ENCODE measurements around the gene PDCD1.
"Not testable (repeated sequence)": the region's sequence is repeated elsewhere in the genome, so short reads cannot be mapped to it uniquely, and the experiment has no call there.

PDCD1 gene

GRCh38 chr2:241877989-241878970 lies 19.6 kb upstream of the PDCD1 start:
- DNase-seq (ENCODE audit: low spot score) = peak; percentile 60

DNA sequence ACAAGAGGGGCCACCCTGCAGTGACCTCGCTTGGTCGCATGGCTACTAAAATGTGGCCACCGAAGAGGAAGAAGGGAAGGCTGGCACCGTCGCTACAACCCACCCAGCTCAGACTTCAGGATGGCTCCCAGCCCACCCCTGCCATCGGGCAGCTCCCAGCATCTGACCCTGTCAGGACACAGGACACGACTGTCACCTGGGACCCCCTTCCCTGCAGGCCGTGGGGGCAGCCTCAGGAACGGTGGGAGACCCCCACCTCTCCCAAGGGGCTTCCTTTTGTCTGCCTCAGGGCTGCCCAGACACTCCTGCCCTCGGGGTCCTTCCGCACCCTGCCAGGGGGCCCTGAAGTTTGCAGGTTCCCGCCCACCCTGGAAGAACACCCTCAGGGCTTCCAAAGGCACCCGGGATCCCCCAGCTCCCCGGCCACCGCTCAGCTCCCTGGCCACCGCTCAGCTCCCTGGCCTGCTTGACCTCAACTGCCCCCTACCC lies 18.5 kb upstream of the PDCD1 start:
- DNase-seq (ENCODE audit: low spot score) = no peak

DNA sequence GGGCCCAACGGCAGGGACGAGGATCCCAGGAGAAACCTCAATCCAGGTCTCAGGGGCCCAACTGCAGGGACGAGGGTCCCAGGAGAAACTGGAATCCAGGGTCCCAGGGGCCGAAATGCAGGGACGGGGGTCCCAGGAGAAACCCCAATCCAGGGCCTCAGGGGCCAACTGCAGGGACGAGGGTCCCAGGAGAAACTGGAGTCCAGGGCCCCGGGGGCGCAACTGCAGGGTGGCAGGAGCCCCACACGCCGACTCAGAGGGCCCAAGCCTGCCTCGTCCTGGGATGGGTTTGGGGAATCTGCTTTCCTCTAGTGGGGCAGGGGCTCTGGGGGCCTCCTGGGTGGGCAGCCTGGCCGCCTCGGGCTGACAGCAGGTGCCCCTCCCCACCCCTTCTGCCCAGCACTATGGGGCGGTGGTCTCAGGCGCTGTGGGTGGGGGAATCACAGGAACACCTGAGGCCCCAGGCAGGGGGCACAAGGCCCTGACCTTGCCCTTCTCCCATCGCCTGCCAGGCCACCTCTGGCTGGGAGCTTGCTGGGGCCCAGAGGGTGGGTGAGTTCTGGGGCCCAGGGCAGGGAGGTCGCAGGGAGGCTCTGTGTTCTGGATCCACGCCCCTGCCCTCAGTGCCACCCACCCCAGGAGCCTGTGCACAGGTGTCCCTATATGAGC lies 18.0 kb upstream of the PDCD1 start:
- DNase-seq (ENCODE audit: low spot score) = no peak

DNA sequence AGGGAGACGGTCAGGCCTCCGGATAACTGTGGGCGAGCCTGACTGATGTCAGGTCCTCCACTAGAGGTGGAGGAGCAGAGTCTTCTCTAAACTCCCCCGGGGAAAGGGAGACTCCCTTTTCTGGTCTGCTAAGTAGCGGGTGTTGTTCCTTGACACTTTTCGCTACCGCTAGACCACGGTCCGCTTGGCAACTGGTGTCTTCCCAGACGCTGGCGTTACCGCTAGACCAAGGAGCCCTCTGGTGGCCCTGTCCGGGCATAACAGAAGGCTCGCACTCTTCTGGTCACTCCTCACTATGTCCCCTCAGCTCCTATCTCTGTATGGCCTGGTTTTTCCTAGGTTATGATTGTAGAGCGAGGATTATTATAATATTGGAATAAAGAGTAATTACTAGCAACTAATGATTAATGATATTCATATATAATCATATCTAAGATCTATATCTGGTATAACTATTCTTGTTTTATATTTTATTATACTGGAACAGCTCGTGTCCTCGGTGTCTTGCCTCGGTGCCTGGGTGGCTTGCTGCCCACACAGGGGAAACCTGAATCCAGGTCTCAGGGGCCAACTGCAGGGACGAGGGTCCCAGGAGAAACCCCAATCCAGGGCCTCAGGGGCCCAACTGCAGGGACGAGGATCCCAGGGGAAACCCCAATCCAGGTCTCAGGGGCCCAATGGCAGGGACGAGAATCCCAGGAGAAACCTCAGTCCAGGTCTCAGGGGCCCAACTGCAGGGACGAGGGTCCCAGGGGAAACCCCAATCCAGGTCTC lies 17.2 kb upstream of the PDCD1 start:
- not testable (repeated sequence) for DNase-seq (ENCODE audit: low spot score)

DNA sequence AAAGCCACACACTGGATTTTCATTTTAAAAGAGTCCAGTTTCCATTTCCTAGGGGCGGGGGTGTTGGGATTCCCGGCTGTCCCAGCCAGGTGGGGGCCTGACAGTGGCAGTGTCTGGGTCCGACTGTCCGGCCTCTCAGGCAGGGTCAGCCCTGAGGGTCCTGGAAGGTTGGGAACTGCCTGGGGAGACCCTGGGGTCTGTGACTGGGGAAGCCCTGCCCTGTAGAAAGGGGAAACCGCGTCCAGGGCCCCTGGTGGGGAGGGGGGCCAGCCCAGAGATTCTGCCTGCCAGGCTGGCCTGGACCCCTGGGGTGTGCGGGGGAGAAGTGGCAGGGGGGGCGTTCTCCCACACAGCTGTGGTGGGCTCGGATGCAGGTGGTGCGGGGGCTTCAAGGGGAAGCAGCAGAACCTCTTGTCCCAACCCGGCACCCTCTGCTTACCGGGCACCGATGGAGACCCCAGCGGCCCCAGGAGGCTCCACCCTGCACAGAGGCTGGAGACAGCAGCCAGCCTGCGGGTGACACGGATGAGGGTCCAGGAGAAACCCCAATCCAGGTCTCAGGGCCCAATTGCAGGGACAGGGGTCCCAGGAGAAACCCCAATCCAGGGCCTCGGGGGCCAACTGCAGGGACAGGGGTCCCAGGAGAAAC lies 15.7 kb upstream of the PDCD1 start:
- DNase-seq (ENCODE audit: low spot score) = no peak

GRCh38 chr2:241873803-241874110 lies 15.1 kb upstream of the PDCD1 start:
- no peak for DNase-seq (ENCODE audit: low spot score)

- DNase-seq (ENCODE audit: low spot score) = no peak
These were observed 14.5 kb upstream of the PDCD1 start for GRCh38 chr2:241873081-241873802.

DNA sequence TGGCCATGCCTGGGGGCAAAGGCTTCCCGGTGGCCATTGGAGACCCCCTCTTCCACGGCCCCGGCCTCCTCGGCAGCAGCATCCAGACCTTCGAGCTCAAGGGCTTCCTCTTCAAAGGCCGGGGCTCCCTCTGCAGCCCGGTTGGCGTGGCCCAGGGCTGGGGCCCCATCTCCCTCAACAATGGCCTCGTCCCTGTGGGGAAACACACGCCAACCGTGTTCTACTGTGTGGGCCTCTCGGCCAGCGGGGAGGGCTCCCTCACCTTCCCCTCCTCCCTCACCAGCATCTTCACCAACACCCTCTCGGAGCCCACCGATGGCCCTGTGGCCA lies 13.6 kb upstream of the PDCD1 start:
- no peak for DNase-seq (ENCODE audit: low spot score)

DNA sequence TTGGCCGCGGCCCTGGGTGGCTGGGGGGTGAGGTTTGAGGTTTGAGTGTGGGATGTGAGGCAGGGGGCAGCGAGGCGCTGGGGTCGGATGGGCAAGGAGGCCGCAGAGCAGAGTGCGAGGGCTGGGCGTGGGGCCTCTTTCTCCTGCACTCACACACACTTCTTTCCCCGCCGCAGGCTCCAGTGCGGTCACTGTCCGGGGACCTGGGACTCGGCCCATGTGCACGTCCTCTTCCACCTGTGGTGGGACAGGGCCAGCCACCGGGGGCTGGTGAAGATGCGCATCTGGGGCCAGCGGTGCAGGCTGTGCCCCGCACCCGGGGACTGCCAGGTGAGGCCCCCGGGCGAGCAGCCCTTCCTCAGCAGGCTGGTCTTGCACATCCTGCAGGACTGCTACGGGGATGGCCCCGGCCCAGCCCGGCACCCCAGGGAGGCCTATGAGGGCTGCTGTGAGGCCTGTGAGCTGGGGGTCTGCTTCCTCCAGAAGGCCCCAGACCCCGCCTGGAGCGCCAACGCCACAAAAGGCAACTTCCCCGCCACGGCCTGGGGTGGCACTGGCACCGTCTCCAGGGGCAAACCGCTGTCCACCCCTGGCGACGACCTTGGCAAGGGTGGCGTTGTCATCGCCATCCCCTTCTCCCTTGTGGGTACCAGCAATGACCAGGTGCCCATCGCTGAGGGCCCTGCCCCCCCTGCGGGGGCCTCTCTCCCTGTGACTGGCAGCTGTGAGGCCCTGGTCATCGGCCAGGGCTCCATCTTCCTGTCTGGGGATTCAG lies 13.0 kb upstream of the PDCD1 start:
- DNase-seq (ENCODE audit: low spot score) = no peak

DNA sequence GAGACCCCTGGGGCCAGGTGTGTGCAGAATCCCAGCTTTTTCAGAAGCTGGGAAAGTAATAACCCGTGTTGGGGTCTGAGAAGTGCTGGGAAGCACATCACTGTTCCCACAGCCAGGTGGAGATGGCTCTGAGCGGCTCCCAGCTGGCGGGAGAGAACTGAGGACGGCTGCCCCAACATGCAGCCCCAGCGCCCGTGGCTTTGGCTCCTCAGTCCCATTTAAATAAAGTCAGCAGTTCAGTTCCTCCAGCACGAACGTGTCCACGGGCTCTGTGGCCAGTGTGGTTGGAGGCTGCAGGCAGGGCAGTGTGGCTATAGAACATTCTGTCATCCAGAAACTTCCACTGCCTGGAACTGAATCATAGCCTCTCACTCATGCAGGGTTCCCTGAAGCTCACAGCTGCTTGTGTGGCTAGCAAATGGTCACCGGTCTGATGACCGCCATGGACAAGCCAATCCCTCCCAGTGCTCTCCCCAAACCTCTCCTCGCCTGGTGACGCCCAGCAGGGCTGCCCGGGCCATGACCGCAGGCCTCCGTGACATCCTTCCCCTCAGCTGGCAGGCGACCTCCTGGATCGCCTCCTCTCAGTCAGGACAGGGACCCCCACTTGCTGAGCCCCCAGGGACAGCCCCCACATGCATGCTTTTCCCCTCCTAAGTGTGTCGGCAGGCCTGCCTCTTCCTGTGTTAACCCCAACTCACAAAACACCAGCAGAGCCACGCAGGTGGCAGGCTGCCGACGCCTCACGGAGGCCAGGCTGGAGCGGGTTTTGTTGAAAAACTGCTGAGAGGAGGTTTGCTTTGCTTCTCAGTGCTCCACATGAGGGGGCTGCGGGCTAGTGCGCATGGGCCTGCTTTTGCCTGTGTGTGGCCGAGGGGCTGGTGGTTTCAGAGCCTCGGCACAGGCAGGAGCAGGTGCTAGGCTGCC lies 12.2 kb upstream of the PDCD1 start:
- no peak for DNase-seq (ENCODE audit: low spot score)

- no peak for DNase-seq (ENCODE audit: low spot score)
These were observed 11.4 kb upstream of the PDCD1 start for GRCh38 chr2:241870081-241870541.

DNA sequence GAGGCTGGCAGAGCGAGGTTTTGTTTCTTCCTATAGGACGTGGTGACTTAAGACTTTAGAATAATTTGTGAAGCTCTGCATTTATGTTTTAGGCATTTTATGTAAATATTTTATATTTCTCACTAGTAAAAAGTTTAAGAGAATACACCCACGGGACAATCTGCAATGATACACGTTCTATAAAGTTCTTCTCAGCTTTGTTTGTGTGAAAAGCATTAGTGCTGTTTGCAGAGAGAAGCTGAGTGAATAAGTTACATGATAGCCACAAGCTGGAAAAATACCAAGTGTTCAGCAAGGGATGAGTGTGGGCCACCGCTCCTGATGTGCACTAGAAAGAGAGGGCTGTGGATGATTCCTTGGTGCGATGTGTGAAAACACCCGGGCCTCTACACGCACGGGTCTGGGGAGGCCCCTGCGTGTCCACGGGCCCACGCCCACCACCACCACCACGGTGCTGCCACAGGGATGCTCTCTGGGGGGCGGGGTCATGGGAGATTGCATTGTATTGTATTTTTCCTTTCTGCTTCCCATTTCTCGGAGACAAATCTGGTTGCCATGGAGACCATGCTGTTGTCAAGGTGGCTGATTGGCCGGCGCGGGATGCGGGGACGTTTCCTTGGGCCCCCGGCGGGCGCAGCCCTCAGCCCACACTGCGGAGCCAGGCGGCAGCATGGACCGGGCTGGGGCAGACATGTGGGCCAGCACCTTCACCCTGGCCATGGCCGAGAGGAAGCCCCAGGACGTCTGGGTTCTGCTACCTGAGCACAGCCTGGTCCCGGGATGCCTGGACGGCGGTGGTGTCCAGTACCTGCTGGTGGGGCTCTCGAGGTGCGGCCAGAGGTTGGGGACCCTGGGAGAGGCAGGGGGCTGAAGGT lies 10.6 kb upstream of the PDCD1 start, which contains the start of gene RTP5:
RTP5 (plus strand) TSS at position 643 of the 875 bp plus-strand sequence; CDS start at position 671, 28 bp downstream.
- no peak for DNase-seq (ENCODE audit: low spot score)

GRCh38 chr2:241868661-241869081 lies 10.0 kb upstream of the PDCD1 start:
- no peak for DNase-seq (ENCODE audit: low spot score)

DNA sequence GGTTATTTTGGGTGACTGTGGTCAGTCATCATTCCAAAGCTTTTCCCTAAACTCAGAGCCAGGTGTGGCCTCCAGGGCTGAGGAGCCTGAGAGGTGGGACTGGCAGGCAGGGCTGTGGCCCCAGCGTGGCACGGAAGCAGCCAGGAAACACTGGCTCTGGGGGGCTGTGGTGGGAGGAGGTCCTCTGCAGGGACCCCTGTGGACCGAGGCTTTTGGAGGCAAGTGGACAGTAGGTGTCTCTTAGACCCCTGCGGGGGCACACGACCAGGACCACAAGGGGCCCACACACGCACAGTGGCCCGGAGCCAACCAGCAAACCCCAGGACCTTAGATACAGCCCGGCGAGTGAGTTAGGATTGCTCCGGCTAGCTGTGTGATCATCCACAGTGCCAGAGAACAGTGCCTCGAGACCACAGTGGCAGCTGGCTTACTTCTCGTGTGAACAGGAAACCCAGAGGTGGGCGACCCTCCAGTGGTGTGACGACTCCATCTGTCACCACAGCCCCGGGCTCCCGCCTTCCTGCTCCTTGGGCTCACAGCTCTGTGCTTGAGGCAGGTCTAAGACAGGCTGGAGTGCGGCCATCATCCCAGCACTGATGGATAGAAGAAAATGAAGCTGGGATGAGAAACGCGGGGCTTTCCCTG lies 9.2 kb upstream of the PDCD1 start:
- DNase-seq (ENCODE audit: low spot score) = no peak

DNA sequence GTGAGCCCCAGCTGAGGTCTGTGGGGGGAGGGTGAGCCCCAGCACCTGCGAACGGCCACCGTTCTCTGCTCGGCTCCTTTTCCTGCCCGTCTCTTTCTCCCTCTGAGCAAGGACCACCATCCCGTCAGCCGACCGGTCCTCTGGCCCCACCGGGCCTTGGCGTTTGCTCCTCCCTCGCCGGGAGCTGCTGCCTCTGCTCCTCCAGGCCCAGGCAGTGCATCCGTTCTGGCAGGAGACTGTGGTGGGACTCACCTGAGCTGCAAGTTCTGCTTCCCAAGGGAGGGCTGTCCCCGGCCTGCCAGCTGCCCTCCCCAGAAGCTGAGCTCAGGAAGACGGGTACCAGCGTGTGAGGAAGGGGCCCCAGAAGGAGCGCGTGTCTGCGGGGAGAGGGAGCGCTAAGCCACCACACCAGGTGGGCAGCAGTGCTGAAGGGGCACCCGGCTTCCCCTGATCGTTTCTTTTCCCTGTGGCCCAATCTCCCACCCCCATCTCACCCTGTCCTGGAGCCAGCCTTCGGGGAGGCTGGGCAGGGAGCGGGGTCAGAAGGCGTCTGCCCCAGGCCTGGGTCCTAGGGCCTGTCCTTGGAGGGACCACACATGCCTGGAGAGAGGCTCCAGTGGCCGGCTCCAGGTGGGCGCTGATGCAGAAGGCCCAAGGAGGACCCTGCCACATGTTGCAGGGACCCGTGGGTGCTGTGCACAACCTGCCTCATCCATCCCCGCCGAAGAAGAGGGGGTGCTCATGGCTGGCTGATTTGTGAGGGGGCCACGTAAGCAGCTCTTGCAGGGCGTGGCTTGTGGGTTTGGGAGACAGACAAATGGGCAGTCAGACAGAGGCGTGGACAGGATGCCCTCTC lies 8.3 kb upstream of the PDCD1 start:
- DNase-seq (ENCODE audit: low spot score) = no peak

- no peak for DNase-seq (ENCODE audit: low spot score)
These were observed 7.5 kb upstream of the PDCD1 start for GRCh38 chr2:241865957-241866789.

All from globus pallidus (tissue), 1 donor.